ENCODE results near the gene RPL22. TPM values are rescaled to one million over a fixed set of nuclear protein-coding genes. Genes with fewer than 3 reads are reported as not detected.

Gene RPL22
- total and polyA plus RNA-seq, 2 of the 13 experiments (the other 11 are each of a cell fraction or from before 2014, with no cell fraction given): 214 to 545 TPM

DNA sequence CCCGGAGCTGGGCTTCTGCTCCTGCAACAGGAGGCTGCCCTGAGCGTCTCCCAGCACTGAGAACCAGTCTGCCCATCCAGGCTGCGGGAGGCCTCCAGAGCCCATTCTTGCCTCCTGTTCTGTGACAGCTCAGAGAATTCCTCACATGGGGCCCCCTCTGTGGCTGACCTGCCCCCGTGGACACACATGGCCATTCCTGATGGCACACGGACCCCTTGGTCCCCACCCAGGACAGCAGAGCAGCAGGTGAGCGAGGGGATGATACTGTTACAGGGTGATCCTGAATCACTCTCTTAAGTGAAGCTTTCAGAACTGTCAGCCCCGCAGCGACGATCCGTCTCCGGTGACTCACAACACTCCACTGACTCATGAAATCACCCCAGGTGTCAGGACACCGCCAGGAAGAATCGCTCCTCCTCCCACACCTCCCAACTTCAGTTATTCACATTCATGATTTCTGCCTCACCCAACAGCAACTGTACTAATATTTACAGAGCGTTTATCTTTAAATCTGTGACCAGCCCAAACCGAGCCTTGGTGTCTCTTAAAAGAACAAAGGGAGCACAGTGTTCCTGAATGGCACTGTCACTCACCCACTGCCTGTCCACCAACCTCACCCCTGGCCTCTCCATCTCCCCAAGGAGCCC lies 41.7 kb downstream of the RPL22 start (continued):
- TF ChIP-seq, protein P1, sequence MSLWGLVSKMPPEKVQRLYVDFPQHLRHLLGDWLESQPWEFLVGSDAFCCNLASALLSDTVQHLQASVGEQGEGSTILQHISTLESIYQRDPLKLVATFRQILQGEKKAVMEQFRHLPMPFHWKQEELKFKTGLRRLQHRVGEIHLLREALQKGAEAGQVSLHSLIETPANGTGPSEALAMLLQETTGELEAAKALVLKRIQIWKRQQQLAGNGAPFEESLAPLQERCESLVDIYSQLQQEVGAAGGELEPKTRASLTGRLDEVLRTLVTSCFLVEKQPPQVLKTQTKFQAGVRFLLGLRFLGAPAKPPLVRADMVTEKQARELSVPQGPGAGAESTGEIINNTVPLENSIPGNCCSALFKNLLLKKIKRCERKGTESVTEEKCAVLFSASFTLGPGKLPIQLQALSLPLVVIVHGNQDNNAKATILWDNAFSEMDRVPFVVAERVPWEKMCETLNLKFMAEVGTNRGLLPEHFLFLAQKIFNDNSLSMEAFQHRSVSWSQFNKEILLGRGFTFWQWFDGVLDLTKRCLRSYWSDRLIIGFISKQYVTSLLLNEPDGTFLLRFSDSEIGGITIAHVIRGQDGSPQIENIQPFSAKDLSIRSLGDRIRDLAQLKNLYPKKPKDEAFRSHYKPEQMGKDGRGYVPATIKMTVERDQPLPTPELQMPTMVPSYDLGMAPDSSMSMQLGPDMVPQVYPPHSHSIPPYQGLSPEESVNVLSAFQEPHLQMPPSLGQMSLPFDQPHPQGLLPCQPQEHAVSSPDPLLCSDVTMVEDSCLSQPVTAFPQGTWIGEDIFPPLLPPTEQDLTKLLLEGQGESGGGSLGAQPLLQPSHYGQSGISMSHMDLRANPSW (CRISPR knock-in tag; IDR thresholded peaks at IDR 0.05; ENCODE audit: borderline replicate concordance): no peak
- TF ChIP-seq, protein P2, sequence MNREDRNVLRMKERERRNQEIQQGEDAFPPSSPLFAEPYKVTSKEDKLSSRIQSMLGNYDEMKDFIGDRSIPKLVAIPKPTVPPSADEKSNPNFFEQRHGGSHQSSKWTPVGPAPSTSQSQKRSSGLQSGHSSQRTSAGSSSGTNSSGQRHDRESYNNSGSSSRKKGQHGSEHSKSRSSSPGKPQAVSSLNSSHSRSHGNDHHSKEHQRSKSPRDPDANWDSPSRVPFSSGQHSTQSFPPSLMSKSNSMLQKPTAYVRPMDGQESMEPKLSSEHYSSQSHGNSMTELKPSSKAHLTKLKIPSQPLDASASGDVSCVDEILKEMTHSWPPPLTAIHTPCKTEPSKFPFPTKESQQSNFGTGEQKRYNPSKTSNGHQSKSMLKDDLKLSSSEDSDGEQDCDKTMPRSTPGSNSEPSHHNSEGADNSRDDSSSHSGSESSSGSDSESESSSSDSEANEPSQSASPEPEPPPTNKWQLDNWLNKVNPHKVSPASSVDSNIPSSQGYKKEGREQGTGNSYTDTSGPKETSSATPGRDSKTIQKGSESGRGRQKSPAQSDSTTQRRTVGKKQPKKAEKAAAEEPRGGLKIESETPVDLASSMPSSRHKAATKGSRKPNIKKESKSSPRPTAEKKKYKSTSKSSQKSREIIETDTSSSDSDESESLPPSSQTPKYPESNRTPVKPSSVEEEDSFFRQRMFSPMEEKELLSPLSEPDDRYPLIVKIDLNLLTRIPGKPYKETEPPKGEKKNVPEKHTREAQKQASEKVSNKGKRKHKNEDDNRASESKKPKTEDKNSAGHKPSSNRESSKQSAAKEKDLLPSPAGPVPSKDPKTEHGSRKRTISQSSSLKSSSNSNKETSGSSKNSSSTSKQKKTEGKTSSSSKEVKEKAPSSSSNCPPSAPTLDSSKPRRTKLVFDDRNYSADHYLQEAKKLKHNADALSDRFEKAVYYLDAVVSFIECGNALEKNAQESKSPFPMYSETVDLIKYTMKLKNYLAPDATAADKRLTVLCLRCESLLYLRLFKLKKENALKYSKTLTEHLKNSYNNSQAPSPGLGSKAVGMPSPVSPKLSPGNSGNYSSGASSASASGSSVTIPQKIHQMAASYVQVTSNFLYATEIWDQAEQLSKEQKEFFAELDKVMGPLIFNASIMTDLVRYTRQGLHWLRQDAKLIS (CRISPR knock-in tag; IDR thresholded peaks at IDR 0.05): no peak
- TF ChIP-seq TBX3 (IDR thresholded peaks at IDR 0.05; ENCODE audit: borderline replicate concordance) (no peak), PRPF4 (IDR thresholded peaks at IDR 0.05; ENCODE audit: low read depth, low read length, poor library complexity, severe bottlenecking) (no peak), MYC (CRISPR knock-in tag; IDR thresholded peaks at IDR 0.05; ENCODE audit: borderline replicate concordance) (no peak), GTF3A (CRISPR knock-in tag; conservative IDR thresholded peaks at IDR 0.05) (no peak), HOXA3 (CRISPR knock-in tag; IDR thresholded peaks at IDR 0.05) (no peak), KLF16 (CRISPR knock-in tag; IDR thresholded peaks at IDR 0.05) (no peak), HES4 (CRISPR knock-in tag; IDR thresholded peaks at IDR 0.05; ENCODE audit: borderline replicate concordance) (no peak), ZNF605 (CRISPR knock-in tag; IDR thresholded peaks at IDR 0.05) (no peak), CENPT (CRISPR knock-in tag; IDR thresholded peaks at IDR 0.05; ENCODE audit: low read depth) (no peak), NR2F2 (IDR thresholded peaks at IDR 0.05; ENCODE audit: borderline replicate concordance, low read depth) (no peak), SAP130 (CRISPR knock-in tag; IDR thresholded peaks at IDR 0.05; ENCODE audit: low read depth) (peak; percentile 49; the same call in 1 of the 2 replicates), TCF12 (IDR thresholded peaks at IDR 0.05) (no peak), TCF12 (CRISPR knock-in tag; IDR thresholded peaks at IDR 0.05) (no peak), ZNF225 (CRISPR knock-in tag; IDR thresholded peaks at IDR 0.05) (no peak), FOXK1 (CRISPR knock-in tag; IDR thresholded peaks at IDR 0.05; ENCODE audit: borderline replicate concordance, low read depth) (no peak), MYNN (CRISPR knock-in tag; IDR thresholded peaks at IDR 0.05; ENCODE audit: low read depth) (no peak)
- TF ChIP-seq, protein P3, sequence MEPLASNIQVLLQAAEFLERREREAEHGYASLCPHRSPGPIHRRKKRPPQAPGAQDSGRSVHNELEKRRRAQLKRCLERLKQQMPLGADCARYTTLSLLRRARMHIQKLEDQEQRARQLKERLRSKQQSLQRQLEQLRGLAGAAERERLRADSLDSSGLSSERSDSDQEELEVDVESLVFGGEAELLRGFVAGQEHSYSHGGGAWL (CRISPR knock-in tag; IDR thresholded peaks at IDR 0.05): no peak
- TF ChIP-seq, protein P4, sequence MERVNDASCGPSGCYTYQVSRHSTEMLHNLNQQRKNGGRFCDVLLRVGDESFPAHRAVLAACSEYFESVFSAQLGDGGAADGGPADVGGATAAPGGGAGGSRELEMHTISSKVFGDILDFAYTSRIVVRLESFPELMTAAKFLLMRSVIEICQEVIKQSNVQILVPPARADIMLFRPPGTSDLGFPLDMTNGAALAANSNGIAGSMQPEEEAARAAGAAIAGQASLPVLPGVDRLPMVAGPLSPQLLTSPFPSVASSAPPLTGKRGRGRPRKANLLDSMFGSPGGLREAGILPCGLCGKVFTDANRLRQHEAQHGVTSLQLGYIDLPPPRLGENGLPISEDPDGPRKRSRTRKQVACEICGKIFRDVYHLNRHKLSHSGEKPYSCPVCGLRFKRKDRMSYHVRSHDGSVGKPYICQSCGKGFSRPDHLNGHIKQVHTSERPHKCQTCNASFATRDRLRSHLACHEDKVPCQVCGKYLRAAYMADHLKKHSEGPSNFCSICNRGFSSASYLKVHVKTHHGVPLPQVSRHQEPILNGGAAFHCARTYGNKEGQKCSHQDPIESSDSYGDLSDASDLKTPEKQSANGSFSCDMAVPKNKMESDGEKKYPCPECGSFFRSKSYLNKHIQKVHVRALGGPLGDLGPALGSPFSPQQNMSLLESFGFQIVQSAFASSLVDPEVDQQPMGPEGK (CRISPR knock-in tag; IDR thresholded peaks at IDR 0.05): no peak
